Mucosa of descending colon (tissue), 3 donors: Measurements from ENCODE around the gene CHN2. TPM values are rescaled to one million over a fixed set of nuclear protein-coding genes. Genes with fewer than 3 reads are reported as not detected.

ENCODE experiments used
- ATAC-seq: fragments of 200-7000 bp; cut with Tn5 transposase; one replicate; pipeline ENCODE4 v1.9.1; 2020; ENCODE audit warnings: mild to moderate bottlenecking, moderate library complexity
- DNase-seq, 3 donors: peaks; one replicate each; pipeline ENCODE4 v3.0.0-alpha.2; 2020
- H3K36me3 ChIP-seq: fragments of 200-600 bp; one replicate; pipeline ENCODE4 v1.8.0; 2021; ENCODE audit warnings: low read depth, mild to moderate bottlenecking
- H3K4me1 ChIP-seq: fragments of 200-600 bp; one replicate; pipeline ENCODE4 v1.8.0; 2021; ENCODE audit warnings: low read depth, mild to moderate bottlenecking
- H3K4me3 ChIP-seq: fragments of 200-600 bp; one replicate; pipeline ENCODE4 v1.8.0; 2021; ENCODE audit warnings: mild to moderate bottlenecking
- H3K9me3 ChIP-seq: fragments of 200-600 bp; one replicate; pipeline ENCODE4 v1.8.0; 2021; ENCODE audit warnings: mild to moderate bottlenecking
- CTCF ChIP-seq: fragments of 200-600 bp; IDR thresholded peaks from one replicate; pipeline ENCODE4 v1.8.0; 2022; ENCODE audit warnings: antibody characterized with exemption, mild to moderate bottlenecking
- intact Hi-C, 2 donors: fragments of 100-400 bp; cut with DNase I in 1 of 2; cut with micrococcal nuclease in 1 of 2; formaldehyde crosslinking; loops; one replicate each; pipeline versions ENCODE4 v1.11.0 to v1.11.1; 2022; cut with DNase I, micrococcal nuclease
- total RNA-seq, 3 donors: library from RNA; stranded (reverse); fragmentation: NEBNext Ultra II Directional in 2 of 3; extraction: Animal tissue kit (Norgen Biotek cat#: 25700) in 2 of 3; gene quantifications; one replicate each; pipeline versions ENCODE4 v1.2.1 to v1.2.4, GENCODE V29; 2021 to 2023
- donor health status: DM: no; HTN: no; CAD: no; lungs with moderate emphysema.
- donor health status: DM: no; HTN: no; CAD: no.
- donor health status: DM: no; HTN: yes; CAD: no.

CHN2 gene
- total RNA-seq, 3 donors from 2014 or later = 18.7 to 41.5 (median 27.6) TPM

- no peak overlapping the region for H3K4me3 ChIP-seq
- no peaks in the 10 kb centered on the region for H3K36me3 ChIP-seq
- no peak for TF ChIP-seq CTCF
- no peaks in the 10 kb centered on the region for H3K9me3 ChIP-seq
- no peak for DNase-seq
- ATAC-seq = no peak
- peaks cover 12% of the 10 kb centered on the region for H3K4me1 ChIP-seq
- intact Hi-C loops = no loop called here
Measured at GRCh38 chr7:29275493-29275892, 80.9 kb downstream of the CHN2 start.

GRCh38 chr7:29276199-29276598, 81.6 kb downstream of the CHN2 start:
- no peak for ATAC-seq
- no peak for TF ChIP-seq CTCF
- peaks cover 12% of the 10 kb centered on the region for H3K4me1 ChIP-seq

GRCh38 chr7:29276806-29277205, 82.2 kb downstream of the CHN2 start:
- no peaks in the 10 kb centered on the region for H3K36me3 ChIP-seq
- H3K9me3 ChIP-seq = no peaks in the 10 kb centered on the region
- H3K4me3 ChIP-seq = no peak overlapping the region
- intact Hi-C loops = no loop called here
- ATAC-seq (no peak), DNase-seq (no peak)
- peaks cover 12% of the 10 kb centered on the region for H3K4me1 ChIP-seq
- no peak for TF ChIP-seq CTCF

More at GRCh38 chr7:29276199-29276598, 81.6 kb downstream of the CHN2 start:
- no peaks in the 10 kb centered on the region for H3K36me3 ChIP-seq
- no peak overlapping the region for H3K4me3 ChIP-seq
- intact Hi-C loops = no loop called here
- no peak for DNase-seq
- H3K9me3 ChIP-seq = no peaks in the 10 kb centered on the region

- ATAC-seq = no peak
- Histone ChIP-seq H3K36me3 (no peaks in the 10 kb centered on the region), H3K4me1 (peaks cover 8% of the 10 kb centered on the region), H3K9me3 (no peaks in the 10 kb centered on the region), H3K4me3 (no peak overlapping the region)
- TF ChIP-seq CTCF = no peak
- no peak for DNase-seq
- intact Hi-C loops = no loop called here
Measured at GRCh38 chr7:29277436-29278215, 83.1 kb downstream of the CHN2 start.

- intact Hi-C loops = no loop called here
- no peak overlapping the region for H3K4me3 ChIP-seq
- no peak for ATAC-seq
- peaks cover 5% of the 10 kb centered on the region for H3K4me1 ChIP-seq
- H3K9me3 ChIP-seq = no peaks in the 10 kb centered on the region
- DNase-seq = no peak
- no peak for TF ChIP-seq CTCF
- H3K36me3 ChIP-seq = no peaks in the 10 kb centered on the region
Measured at GRCh38 chr7:29278337-29279069, 83.9 kb downstream of the CHN2 start.
